RWPE1 (cell line): ENCODE measurements around the gene NUDT21.
A peak's percentile ranks its signal among the peaks of the same experiment; 100 is the strongest.

ENCODE experiments used
- CTCF ChIA-PET: fragments of 350-600 bp; sonication (Branson Sonifier 250); formaldehyde crosslinking; extraction: SDS; loops from one replicate; lab custom pipeline; 2021; lab: Yijun Ruan, JAX
- POLR2A ChIA-PET: fragments of 400-600 bp; formaldehyde crosslinking; extraction: SDS; loops from one replicate; lab custom pipeline; 2020; ENCODE audit warnings: antibody characterized with exemption; ENCODE audit not compliant: low non-redundant PET; lab: Yijun Ruan, JAX
- DNase-seq: peaks from one replicate; pipeline ENCODE4 v3.0.0; 2012; ENCODE audit warnings: low spot score
- H3K27ac ChIP-seq: fragments of 450-650 bp; 2 replicates; pipeline ENCODE4 v1.5.1; 2017
- TF ChIP-seq, protein P1 (sequence below): fragments of 450-650 bp; conservative IDR thresholded peaks from 2 replicates; pipeline ENCODE4 v1.5.1; 2017; ENCODE audit warnings: low read depth, mild to moderate bottlenecking

The NUDT21 gene

DNA sequence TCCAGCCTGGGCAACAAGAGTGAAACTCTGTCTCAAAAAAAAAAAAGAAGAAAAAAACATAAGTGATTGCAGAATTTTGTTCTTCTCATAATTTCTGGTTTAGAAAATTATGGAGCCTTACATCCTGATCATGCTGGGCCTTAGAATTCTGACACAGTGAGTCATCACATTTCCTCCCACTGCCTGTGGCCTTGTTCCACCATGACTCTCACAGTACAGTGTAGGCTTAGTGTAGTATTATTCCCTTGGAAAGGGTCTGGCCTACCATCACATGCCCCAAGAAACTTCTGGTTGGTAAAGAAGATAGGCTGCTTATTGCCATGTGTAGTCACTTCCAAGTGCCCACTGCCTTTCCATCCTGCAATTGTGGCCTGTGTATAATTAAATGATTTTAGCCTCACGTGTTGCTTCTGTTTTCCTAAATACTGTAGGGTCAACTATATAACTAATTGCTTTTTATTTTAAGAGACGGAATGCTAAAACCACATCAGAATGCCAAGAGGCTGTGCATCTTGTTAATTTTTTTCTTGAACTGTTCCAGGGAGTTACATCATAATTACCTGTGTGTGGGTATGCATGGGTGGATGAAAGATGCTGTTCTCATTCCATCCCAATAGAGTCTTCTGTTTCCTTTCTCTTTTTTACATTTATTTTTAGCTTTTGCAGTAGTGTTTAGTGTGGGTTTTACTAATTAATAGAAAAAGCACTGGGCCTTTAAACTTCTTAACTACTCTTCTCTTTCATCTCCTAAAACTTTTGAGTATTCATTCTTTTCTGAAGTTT, 26.2 kb upstream of the NUDT21 start:
- ChIA-PET POLR2A (no interaction called here), CTCF (no interaction called here)
- peak; percentile 69 for DNase-seq
- H3K27ac ChIP-seq = peak overlapping the region; percentile 70
- TF ChIP-seq, protein P1, sequence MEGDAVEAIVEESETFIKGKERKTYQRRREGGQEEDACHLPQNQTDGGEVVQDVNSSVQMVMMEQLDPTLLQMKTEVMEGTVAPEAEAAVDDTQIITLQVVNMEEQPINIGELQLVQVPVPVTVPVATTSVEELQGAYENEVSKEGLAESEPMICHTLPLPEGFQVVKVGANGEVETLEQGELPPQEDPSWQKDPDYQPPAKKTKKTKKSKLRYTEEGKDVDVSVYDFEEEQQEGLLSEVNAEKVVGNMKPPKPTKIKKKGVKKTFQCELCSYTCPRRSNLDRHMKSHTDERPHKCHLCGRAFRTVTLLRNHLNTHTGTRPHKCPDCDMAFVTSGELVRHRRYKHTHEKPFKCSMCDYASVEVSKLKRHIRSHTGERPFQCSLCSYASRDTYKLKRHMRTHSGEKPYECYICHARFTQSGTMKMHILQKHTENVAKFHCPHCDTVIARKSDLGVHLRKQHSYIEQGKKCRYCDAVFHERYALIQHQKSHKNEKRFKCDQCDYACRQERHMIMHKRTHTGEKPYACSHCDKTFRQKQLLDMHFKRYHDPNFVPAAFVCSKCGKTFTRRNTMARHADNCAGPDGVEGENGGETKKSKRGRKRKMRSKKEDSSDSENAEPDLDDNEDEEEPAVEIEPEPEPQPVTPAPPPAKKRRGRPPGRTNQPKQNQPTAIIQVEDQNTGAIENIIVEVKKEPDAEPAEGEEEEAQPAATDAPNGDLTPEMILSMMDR = no peak

DNA sequence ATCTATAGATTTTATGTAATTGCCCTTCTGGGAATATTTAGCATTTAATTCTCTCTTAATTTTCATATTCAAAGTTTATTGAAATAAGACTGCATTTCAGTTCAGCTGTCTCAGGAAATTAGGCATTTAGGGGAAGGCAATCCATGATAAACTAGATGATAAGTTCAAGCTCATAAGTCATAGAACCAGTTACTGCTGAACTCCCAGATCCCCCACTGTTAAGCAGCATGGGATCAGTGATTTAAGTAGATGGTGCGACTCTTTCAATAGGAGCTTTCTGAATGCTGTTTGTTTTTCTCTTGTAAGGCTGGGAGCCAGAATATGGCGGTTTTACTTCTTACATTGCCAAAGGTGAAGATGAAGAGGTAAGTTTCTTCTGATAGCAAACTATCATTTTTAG, 24.1 kb upstream of the NUDT21 start:
- ChIA-PET POLR2A (no interaction called here), CTCF (interaction anchor here (0.7 kb wide), 1 partner anchor 992 kb away, joined by 4 read pairs; no protein-coding TSS in a partner anchor)
- TF ChIP-seq, protein P1 = no peak
- DNase-seq = no peak
- H3K27ac ChIP-seq = no peak overlapping the region

DNA sequence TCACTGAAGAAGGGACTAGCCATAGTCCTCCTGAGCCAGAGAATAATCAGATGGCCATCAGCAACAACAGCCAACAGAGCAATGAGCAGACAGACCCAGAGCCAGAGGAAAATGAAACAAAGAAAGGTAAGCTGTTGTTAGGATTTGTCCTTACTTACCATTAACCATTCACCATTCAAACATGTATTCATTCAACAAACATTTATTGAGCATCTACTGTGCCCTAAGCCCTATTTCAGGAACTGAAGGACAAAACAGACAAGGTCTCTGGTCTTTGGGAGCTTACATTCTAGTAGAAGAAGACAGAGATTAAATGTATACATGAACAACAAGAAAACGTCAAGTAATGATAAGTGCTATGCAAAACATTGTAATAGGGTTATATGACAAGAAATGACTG, 19.5 kb upstream of the NUDT21 start:
- CTCF ChIA-PET = no interaction called here
- H3K27ac ChIP-seq = no peak overlapping the region
- TF ChIP-seq, protein P1 = no peak
- no peak for DNase-seq
- POLR2A ChIA-PET = no interaction called here

DNA sequence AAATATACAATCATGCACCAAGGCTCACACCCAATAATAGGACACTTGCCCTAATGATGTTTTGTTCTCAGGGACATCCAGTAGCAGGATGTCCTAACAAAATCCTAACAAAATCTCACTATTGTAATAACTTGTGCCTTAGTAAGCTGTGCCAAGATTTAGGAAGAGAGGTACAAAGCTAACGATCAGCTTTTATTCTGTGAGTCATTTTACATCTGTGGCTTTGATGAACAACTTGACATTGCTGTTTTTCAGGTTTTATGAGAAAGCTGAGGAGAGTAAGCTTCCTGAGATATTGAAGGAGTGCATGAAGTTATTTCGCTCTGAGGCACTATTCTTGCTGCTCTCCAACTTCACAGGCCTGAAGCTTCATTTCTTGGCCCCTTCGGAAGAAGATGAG, 19.1 kb upstream of the NUDT21 start:
- peak; percentile 36 for DNase-seq
- TF ChIP-seq, protein P1 = no peak
- ChIA-PET POLR2A (no interaction called here), CTCF (no interaction called here)
- no peak overlapping the region for H3K27ac ChIP-seq

DNA sequence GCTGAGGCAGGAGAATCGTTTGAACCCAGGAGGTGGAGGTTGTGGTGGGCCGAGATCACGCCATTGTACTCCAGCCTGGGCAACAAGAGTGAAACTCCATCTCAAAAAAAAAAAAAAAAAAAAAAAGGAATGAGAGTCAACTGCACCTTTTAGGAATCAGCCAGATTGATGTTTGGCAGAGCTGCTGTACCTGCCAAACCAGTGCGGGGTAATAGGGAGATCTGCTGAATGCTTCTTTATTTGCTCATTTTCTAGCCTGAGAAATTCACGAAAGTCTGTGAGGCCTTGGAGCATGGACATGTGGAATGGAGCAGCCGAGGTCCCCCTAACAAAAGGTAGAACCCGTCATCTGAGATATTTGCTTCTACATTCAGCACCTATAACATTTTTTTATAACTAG, 18.6 kb upstream of the NUDT21 start:
- POLR2A ChIA-PET = no interaction called here
- no peak for DNase-seq
- TF ChIP-seq, protein P1 = no peak
- no peak overlapping the region for H3K27ac ChIP-seq
- CTCF ChIA-PET = no interaction called here

DNA sequence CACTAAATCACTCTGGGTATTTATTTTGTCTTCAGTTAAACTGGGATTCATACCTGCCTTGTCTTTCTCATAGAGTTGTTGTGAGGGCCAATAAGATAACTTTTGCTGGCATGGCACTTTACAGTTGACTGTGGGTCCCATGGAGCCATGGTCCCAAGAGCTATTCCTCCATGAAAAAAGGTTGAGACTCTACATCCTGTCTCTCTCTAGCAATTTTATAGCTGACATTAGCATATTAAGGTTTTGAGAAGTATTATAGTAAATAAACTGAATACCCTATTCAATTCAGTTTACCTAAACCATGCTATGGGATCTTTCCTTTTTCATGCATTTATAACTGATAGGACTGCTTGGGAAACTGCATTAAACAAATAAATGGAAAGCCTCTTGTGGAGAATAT, 17.7 kb upstream of the NUDT21 start:
- ChIA-PET POLR2A (no interaction called here), CTCF (no interaction called here)
- TF ChIP-seq, protein P1 = no peak
- no peak overlapping the region for H3K27ac ChIP-seq
- no peak for DNase-seq
